Measurements from ENCODE around the gene CCT6B.

CCT6B gene

GRCh38 chr17:34883106-34884000 lies 77.9 kb downstream of the CCT6B start:
- DNase-seq = no peak

DNA sequence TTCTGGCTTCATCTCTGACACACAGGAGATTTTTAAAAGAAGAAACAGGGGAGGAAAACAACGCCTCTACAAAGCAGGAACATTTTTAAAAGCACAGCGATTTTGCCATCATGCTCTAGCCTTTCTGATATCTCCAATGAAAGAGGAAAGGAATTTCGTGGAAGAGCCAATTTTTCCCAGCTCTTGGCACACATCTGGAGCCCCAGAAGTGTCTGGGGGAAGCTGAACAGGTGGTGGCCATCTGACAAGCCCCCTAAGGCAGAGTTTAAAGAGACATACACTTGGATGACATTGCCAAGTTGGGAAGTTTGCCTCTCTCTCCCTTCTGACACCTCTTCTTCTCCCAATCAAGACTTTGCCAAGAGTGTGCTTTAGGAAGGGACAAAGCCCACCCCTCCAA lies 82.1 kb downstream of the CCT6B start:
- DNase-seq = no peak

All from activated gamma-delta T cell treated with Interleukin-2 at 50 U/mL for 16 hours (primary cell).